MCF 10A (cell line): Measurements from ENCODE around the gene ABCC2. TPM values are rescaled to one million over a fixed set of nuclear protein-coding genes. Genes with fewer than 3 reads are reported as not detected.

Source experiments
- BruUV-seq: library from RNA; stranded (reverse); fragments of 400-500 nt; replicated peaks from 2 replicates; lab custom pipeline; 2021; lab: Mats Ljungman, UMichigan
- CTCF ChIA-PET: fragments of 300-600 bp; sonication (Branson Sonifier 250); formaldehyde crosslinking; extraction: SDS; loops from one replicate; lab custom pipeline; 2021; ENCODE audit warnings: antibody characterized with exemption, inconsistent platforms; lab: Yijun Ruan, JAX
- POLR2A ChIA-PET: fragments of 300-600, 350-650 bp; sonication (Branson Sonifier 250); formaldehyde crosslinking; extraction: SDS; loops from one replicate; lab custom pipeline; 2020; ENCODE audit warnings: antibody characterized with exemption, inconsistent platforms; lab: Yijun Ruan, JAX
- DNase-seq: peaks from one replicate; pipeline ENCODE4 v3.0.0-alpha.2; 2018; ENCODE audit not compliant: unreplicated experiment
- H3K27ac Mint-ChIP-seq: one replicate; pipeline ENCODE4 v1.8.0; 2022; ENCODE audit warnings: mild to moderate bottlenecking, low read depth, mixed read lengths; ENCODE audit not compliant: unreplicated experiment
- H3K27me3 Mint-ChIP-seq: one replicate; pipeline ENCODE4 v1.8.0; 2022; ENCODE audit warnings: mixed read lengths; ENCODE audit not compliant: insufficient read depth, unreplicated experiment
- H3K36me3 Mint-ChIP-seq: one replicate; pipeline ENCODE4 v1.8.0; 2022; ENCODE audit warnings: mild to moderate bottlenecking, moderate library complexity, mixed read lengths; ENCODE audit not compliant: insufficient read depth, unreplicated experiment
- H3K4me1 Mint-ChIP-seq: one replicate; pipeline ENCODE4 v1.8.0; 2022; ENCODE audit warnings: mixed read lengths; ENCODE audit not compliant: insufficient read depth, unreplicated experiment
- H3K4me3 Mint-ChIP-seq: one replicate; pipeline ENCODE4 v1.8.0; 2022; ENCODE audit warnings: mild to moderate bottlenecking, moderate library complexity, mixed read lengths; ENCODE audit not compliant: unreplicated experiment
- H3K9me3 Mint-ChIP-seq: one replicate; pipeline ENCODE4 v1.8.0; 2022; ENCODE audit warnings: mixed read lengths; ENCODE audit not compliant: unreplicated experiment
- CTCF ChIP-seq: fragments of 200-600 bp; IDR thresholded peaks from one replicate; pipeline ENCODE4 v1.8.0; 2022; ENCODE audit warnings: antibody characterized with exemption, mild to moderate bottlenecking; ENCODE audit not compliant: unreplicated experiment
- intact Hi-C: fragments of 100-400 bp; cut with micrococcal nuclease; formaldehyde crosslinking; loops from 2 replicates; pipeline ENCODE4 v1.14.1; 2022
- total RNA-seq: library from RNA; stranded (reverse); gene quantifications from 2 replicates; pipeline ENCODE4 v1.2.3, GENCODE V29; 2022

Gene ABCC2
- total RNA-seq, 1 experiment from 2014 or later = 6.3 TPM

- BruUV-seq = no TSS peak
- no peak for DNase-seq
- POLR2A ChIA-PET = interaction anchor here (0.7 to 1.4 kb wide), 2 partner anchors 14 to 148 kb away, joined by 3 to 4 read pairs; no protein-coding TSS in a partner anchor
- Mint-ChIP-seq H3K36me3 (peaks cover 66% of the 10 kb centered on the region), H3K27me3 (no peaks in the 10 kb centered on the region), H3K27ac (no peak overlapping the region), H3K4me1 (no peaks in the 10 kb centered on the region), H3K4me3 (no peak overlapping the region), H3K9me3 (no peaks in the 10 kb centered on the region)
- intact Hi-C loops = no loop called here
- CTCF ChIA-PET = interaction anchor here (0.8 to 1.2 kb wide), 2 partner anchors 10 to 50 kb away, joined by 3 to 4 read pairs; no protein-coding TSS in a partner anchor
- TF ChIP-seq CTCF = no peak
These were observed 113.4 kb downstream of the ABCC2 start for GRCh38 chr10:99895867-99896266.

Other genes starting within 250 kb of the ABCC2 start
- not detected in 2 replicates for gene NKX2-3, start 249.7 kb upstream of the ABCC2 start, total RNA-seq
- gene SLC25A28, start 162.2 kb upstream of the ABCC2 start, total RNA-seq = 36.9 and 46.3 TPM in 2 replicates
- 18.3 and 29.0 TPM in 2 replicates for gene ENTPD7, start 123.1 kb upstream of the ABCC2 start, total RNA-seq
- gene COX15, start 50.5 kb upstream of the ABCC2 start, total RNA-seq = 50.7 and 55.3 TPM in 2 replicates
- gene CUTC, start 50.4 kb upstream of the ABCC2 start, total RNA-seq = 11.9 and 15.0 TPM in 2 replicates
- 11.3 and 14.3 TPM in 2 replicates for gene DNMBP, start 227.3 kb downstream of the ABCC2 start, total RNA-seq